ENCODE measurements around the gene FNDC3A. TPM values are rescaled to one million over a fixed set of nuclear protein-coding genes. Genes with fewer than 3 reads are reported as not detected.
"Not testable (repeated sequence)": the region's sequence is repeated elsewhere in the genome, so short reads cannot be mapped to it uniquely, and the experiment has no call there.

Gene FNDC3A
- total RNA-seq, 1 donor from 2014 or later, result 84.8 TPM

DNA sequence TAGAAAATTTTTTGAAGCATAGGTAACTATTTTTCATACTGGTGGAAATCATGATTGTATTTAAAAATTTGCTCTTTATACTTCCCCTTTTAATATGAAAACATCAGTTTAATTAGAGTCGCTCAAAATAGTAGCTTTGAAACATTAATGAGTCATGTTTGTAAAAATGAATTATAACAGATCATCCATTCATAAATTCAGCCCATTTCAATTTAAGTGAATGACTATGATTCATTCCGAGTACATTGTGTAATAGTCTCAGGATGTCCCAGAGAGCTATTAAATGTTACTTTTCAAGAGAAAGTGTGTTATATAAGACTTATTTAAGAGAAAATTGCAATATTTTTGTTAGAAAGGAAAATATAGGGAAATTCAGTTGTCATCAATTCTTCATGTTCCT lies 111.0 kb downstream of the FNDC3A start:
- no peak for DNase-seq

DNA sequence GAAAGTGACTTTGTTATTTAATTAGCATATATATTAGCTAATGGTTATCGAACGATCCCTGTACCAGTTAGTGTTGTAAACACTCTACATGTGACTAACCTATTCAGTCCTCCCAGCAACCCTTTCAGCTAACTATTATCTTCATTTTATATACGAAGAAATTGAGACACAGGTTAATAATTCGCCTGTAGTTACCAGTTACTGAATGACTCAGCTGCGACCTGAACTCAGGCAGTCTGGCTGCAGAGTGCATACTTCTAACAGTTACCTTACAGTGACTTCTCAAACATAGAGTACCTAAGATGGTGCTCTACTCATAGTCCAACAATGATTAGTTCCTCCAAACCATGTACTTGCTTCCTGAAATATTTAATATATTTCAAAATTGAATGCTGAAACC lies 117.7 kb downstream of the FNDC3A start:
- DNase-seq, result no peak

GRCh38 chr13:49097374-49097773 lies 121.7 kb downstream of the FNDC3A start:
- no peak for DNase-seq

DNA sequence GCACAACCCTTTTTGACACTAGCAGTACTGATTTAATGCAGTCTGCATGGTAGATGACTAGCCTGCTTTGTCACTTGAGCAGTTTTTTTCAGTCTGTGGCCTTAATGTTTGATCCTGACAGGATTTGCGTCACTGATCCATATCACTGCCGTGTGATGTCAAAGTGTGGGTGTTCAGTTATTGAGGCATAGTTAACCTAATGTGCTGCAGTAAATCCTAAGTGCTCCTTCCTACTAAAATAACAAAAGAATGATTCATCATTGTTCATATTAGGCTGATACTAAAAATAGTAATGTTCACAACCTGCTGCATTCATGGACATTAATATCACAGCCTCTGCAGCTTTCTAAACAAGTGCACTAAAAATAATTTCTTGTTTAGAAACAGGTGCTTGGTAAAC lies 122.5 kb downstream of the FNDC3A start:
- no peak for DNase-seq

GRCh38 chr13:49098771-49099512 lies 123.2 kb downstream of the FNDC3A start:
- no peak for DNase-seq

DNA sequence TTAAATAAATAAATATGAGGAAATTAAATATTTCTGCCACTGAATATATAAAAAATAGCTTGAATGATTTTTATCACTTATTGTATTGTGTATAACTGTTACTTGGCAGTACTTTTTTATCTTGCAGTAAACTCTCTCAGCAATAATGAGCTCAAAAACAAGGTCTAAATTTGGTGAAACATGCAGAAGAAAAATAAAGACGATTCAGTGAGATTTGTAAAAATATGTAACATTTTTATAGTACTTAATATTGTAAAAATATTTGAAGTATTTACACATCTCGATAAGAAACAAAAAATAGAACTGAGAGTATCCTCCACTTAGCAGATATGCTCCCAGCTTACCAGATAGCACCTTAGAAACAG lies 123.8 kb downstream of the FNDC3A start:
- no peak for DNase-seq

- no peak for DNase-seq
These were observed 125.2 kb downstream of the FNDC3A start for GRCh38 chr13:49100637-49101570.

- no peak for DNase-seq
These were observed 132.5 kb downstream of the FNDC3A start for GRCh38 chr13:49108196-49108595.

- peak; percentile 59 for DNase-seq
These were observed 134.6 kb downstream of the FNDC3A start for GRCh38 chr13:49110122-49110912.

- no peak for DNase-seq
These were observed 135.1 kb downstream of the FNDC3A start for GRCh38 chr13:49110913-49111170.

DNA sequence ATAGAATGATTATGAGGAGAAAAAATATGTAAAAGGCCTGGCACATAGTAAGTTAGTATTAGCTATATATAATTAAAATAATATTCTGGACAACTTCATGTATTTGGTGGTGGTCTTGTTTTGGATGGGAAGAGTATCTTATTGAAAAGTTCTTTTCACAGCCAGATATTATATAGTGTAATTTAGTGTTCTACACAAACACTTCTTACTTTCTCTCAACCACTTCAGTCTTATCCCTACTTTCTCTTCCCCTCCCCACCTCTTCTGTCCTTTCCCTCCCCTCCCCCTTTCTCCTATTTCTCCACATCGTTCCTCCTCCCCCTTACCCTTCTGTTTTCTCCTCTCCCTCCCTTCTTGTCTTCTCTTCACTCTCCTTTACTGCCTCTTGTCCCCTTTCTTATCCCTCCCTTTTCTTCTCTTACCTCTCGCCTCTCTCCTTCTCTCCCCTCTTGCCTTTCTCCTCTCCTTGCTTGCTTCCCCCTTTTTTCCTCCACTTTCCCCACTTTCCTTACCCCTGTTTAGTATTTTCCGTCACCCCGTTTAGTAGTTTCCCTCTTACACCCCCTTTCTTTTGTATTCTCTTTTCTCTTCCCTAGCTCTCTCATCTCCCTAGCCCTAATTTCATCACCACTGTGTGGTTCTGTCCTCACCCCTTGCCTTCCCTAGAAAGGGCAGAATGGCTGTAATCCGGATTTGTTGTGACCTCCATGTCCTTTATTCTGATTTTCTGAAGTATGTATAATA lies 137.2 kb downstream of the FNDC3A start:
- no peak for DNase-seq

- no peak for DNase-seq
These were observed 138.0 kb downstream of the FNDC3A start for GRCh38 chr13:49113526-49114286.

DNA sequence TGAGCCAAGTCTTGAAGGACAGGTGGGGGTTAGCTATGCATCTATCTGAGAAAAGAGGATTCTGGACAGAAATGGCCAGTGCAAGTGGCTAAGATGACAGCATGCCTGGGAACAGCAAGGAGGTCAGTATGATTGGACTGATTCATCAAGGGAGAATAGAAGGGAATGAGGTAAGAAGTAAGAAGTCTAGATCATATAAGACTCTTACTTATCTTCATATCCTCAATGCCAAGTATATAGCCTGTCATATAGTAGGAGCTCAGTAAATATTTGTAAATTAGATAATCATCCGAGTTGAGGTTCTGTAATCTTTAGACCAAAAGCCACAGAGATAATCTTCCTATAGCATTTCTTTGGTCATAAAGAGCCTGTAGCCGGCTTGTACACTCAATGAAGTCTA lies 141.2 kb downstream of the FNDC3A start:
- DNase-seq, result no peak

- not testable (repeated sequence) for DNase-seq
These were observed 142.7 kb downstream of the FNDC3A start for GRCh38 chr13:49118455-49118854.

- no peak for DNase-seq
These were observed 149.1 kb downstream of the FNDC3A start for GRCh38 chr13:49124693-49125304.

- DNase-seq, result no peak
These were observed 150.3 kb downstream of the FNDC3A start for GRCh38 chr13:49125964-49126524.

DNA sequence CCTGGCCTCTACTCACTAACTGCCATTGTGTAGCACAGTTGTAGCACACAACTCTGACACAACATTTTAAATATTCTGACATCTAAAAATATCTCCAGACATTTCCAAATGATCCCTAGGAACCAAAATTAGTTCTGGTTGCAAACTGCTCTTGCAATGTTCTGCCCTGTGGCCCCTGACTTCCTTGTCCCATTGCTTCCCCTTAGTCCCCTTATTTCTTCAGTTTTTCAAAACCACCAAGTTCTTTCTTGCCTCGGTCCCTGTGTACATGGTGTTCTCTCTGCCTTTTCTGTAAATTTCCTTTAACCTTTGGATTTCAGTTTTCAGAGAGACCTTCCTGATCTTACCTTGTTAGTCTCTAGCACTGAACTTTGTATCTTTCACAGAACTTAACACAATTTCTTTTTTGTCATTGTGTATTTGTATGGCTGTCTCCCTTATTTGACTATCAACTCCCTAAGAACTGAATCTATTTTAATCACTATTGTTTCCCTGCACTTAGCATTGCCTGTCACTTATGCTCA lies 156.8 kb downstream of the FNDC3A start:
- DNase-seq, result no peak

GRCh38 chr13:49134305-49134704 lies 158.6 kb downstream of the FNDC3A start:
- DNase-seq, result no peak

DNA sequence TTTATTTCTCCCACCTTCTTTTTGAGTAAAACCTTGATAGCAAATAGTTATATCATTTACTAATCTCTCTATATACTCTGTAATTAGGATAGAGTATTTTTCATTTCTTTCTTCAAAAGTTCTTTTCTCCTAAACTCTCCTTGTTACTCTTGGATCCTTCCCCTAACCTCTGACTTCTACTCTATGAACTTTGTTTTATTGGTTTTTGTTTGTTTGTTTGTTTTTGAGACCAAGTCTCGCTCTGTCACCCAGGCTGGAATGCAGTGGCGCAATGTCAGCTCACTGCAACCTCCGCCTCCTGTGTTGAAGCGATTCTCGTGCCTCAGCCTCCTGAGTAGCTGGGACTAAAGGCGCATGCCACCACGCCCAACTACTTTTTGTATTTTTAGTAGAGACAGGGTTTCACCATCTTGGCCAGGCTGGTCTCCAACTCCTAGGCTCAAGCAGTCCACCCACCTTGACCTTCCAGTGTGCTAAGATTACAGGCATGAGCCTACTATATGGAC lies 161.5 kb downstream of the FNDC3A start:
- not testable (repeated sequence) for DNase-seq

GRCh38 chr13:49140910-49141611 lies 165.3 kb downstream of the FNDC3A start:
- no peak for DNase-seq
